Measurements from ENCODE around the gene TM9SF4.

Gene TM9SF4

GRCh38 chr20:32160341-32160740 lies 50.8 kb downstream of the TM9SF4 start:
- TF ChIP-seq TAF1 (IDR thresholded peaks at IDR 0.05; ENCODE audit: borderline replicate concordance, insufficient read depth, low read length) (no peak), FOXP2 (optimal IDR thresholded peaks at IDR 0.05; ENCODE audit: borderline replicate concordance, extremely low read depth, extremely low read length, insufficient read depth) (no peak), SIN3A (IDR thresholded peaks at IDR 0.05; ENCODE audit: borderline replicate concordance, insufficient read depth, low read length) (no peak), POLR2AphosphoS5 (IDR thresholded peaks at IDR 0.05; ENCODE audit: low read depth, low read length) (no peak)
- TF ChIP-seq, protein P1, sequence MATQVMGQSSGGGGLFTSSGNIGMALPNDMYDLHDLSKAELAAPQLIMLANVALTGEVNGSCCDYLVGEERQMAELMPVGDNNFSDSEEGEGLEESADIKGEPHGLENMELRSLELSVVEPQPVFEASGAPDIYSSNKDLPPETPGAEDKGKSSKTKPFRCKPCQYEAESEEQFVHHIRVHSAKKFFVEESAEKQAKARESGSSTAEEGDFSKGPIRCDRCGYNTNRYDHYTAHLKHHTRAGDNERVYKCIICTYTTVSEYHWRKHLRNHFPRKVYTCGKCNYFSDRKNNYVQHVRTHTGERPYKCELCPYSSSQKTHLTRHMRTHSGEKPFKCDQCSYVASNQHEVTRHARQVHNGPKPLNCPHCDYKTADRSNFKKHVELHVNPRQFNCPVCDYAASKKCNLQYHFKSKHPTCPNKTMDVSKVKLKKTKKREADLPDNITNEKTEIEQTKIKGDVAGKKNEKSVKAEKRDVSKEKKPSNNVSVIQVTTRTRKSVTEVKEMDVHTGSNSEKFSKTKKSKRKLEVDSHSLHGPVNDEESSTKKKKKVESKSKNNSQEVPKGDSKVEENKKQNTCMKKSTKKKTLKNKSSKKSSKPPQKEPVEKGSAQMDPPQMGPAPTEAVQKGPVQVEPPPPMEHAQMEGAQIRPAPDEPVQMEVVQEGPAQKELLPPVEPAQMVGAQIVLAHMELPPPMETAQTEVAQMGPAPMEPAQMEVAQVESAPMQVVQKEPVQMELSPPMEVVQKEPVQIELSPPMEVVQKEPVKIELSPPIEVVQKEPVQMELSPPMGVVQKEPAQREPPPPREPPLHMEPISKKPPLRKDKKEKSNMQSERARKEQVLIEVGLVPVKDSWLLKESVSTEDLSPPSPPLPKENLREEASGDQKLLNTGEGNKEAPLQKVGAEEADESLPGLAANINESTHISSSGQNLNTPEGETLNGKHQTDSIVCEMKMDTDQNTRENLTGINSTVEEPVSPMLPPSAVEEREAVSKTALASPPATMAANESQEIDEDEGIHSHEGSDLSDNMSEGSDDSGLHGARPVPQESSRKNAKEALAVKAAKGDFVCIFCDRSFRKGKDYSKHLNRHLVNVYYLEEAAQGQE (IDR thresholded peaks at IDR 0.05; ENCODE audit: insufficient read depth in 1 of 2, low read depth in 2 of 2, low read length in 2 of 2) = no peak

- no peak for TF ChIP-seq TAF1 (IDR thresholded peaks at IDR 0.05; ENCODE audit: borderline replicate concordance, insufficient read depth, low read length)
- TF ChIP-seq, protein P1 (IDR thresholded peaks at IDR 0.05; ENCODE audit: insufficient read depth in 1 of 2, low read depth in 2 of 2, low read length in 2 of 2) = no peak
- TF ChIP-seq POLR2AphosphoS5 (IDR thresholded peaks at IDR 0.05; ENCODE audit: low read depth, low read length) = no peak
- no peak for TF ChIP-seq SIN3A (IDR thresholded peaks at IDR 0.05; ENCODE audit: borderline replicate concordance, insufficient read depth, low read length)
- no peak for TF ChIP-seq FOXP2 (optimal IDR thresholded peaks at IDR 0.05; ENCODE audit: borderline replicate concordance, extremely low read depth, extremely low read length, insufficient read depth)
Measured at GRCh38 chr20:32162351-32162750, 52.8 kb downstream of the TM9SF4 start.

DNA sequence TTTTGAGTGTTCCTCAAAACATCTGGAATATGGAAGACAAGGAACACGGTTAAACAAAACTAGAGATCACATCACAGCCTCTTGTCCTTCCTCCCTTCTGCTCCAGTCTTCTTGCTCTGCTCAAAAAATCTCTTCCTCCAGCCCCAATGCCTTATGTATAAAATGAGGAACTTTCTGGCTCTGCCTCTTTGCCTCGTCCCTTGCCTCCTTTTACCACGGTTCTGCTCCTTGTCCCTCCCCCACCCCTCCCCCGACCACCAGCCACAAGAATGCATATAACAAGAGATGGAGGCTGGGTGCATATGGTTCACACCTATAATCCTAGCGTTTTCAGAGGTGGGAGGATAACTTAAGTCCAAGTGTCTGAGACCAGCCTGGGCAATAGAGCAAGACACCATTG lies 54.4 kb downstream of the TM9SF4 start:
- TF ChIP-seq SIN3A (IDR thresholded peaks at IDR 0.05; ENCODE audit: borderline replicate concordance, insufficient read depth, low read length) (no peak), TAF1 (IDR thresholded peaks at IDR 0.05; ENCODE audit: borderline replicate concordance, insufficient read depth, low read length) (no peak), POLR2AphosphoS5 (IDR thresholded peaks at IDR 0.05; ENCODE audit: low read depth, low read length) (no peak), FOXP2 (optimal IDR thresholded peaks at IDR 0.05; ENCODE audit: borderline replicate concordance, extremely low read depth, extremely low read length, insufficient read depth) (no peak)
- TF ChIP-seq, protein P1 (IDR thresholded peaks at IDR 0.05; ENCODE audit: insufficient read depth in 1 of 2, low read depth in 2 of 2, low read length in 2 of 2) = no peak

GRCh38 chr20:32164984-32165735 lies 55.6 kb downstream of the TM9SF4 start:
- TF ChIP-seq, protein P1 (IDR thresholded peaks at IDR 0.05; ENCODE audit: insufficient read depth in 1 of 2, low read depth in 2 of 2, low read length in 2 of 2) = no peak
- TF ChIP-seq SIN3A (IDR thresholded peaks at IDR 0.05; ENCODE audit: borderline replicate concordance, insufficient read depth, low read length) (no peak), TAF1 (IDR thresholded peaks at IDR 0.05; ENCODE audit: borderline replicate concordance, insufficient read depth, low read length) (no peak), FOXP2 (optimal IDR thresholded peaks at IDR 0.05; ENCODE audit: borderline replicate concordance, extremely low read depth, extremely low read length, insufficient read depth) (no peak), POLR2AphosphoS5 (IDR thresholded peaks at IDR 0.05; ENCODE audit: low read depth, low read length) (no peak)

Measured in PFSK-1 (cell line).